HG03139 (cell line): ENCODE measurements around the gene PBX3.
A peak's percentile ranks its signal among the peaks of the same experiment; 100 is the strongest.

Source experiments
- ATAC-seq: cut with Tn5 transposase; IDR thresholded peaks from one replicate; pipeline ENCODE4 v1.9.1; 2021; ENCODE audit not compliant: unreplicated experiment

The PBX3 gene

DNA sequence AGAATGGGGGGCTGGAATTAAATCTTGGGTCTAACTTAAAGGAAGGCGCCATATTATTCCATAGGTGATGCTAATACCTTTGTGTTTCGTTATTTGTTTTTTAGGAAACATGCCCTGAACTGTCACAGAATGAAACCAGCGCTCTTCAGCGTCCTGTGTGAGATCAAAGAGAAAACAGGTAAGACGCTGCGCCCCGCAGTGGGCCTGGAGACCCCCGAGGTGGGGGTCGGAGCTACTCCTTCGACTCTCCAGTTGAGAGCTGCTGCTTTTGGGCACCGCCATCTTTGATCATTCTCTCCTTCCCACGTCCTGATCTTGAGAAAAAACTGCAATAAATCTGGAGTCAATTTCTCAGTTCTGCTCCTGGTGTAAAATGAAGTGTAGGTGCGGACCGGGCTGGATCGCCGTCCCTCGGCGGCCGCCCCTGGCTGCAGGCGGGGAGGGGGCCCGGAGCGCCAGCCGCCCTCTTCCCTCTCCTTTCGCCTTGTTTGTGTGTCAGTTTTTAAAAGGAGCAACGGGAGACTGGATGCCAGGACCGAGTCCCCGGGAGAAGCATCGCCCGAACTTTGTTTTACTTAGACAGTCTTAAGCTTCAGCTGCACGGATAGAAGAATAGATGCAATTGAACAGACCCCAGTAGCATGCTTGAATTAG, 1.4 kb downstream of the PBX3 start:
- no peak for ATAC-seq

DNA sequence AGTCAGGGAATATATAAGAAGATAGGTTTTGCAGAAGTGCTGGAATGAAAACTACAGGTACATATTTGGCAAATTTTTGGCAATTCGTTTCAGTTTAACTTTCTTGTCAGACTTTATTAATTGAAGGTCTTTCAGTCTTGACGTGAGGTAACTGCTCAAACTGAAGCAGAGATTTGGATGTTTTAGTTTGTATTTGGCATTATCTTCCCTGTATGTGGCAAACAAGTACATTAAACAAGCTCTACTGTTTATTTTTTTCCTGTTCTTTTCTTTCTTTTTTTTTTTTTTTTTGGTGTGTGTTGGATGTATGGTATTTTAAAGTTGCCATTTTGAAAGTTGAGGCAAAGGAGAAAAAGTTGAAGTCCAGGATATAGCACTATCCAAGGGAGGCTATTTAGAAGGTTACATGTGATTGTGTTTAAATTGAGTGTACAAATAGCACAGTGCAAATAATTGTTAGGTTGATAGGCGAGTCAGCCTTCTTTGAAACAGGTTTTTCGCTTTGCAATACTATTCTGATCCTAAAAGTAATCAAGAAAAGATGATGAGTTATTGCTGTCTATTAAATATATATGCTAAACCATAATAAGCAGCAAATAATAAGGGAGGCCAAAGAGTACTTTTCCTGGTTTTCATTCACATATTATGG, 2.2 kb downstream of the PBX3 start:
- no peak for ATAC-seq

DNA sequence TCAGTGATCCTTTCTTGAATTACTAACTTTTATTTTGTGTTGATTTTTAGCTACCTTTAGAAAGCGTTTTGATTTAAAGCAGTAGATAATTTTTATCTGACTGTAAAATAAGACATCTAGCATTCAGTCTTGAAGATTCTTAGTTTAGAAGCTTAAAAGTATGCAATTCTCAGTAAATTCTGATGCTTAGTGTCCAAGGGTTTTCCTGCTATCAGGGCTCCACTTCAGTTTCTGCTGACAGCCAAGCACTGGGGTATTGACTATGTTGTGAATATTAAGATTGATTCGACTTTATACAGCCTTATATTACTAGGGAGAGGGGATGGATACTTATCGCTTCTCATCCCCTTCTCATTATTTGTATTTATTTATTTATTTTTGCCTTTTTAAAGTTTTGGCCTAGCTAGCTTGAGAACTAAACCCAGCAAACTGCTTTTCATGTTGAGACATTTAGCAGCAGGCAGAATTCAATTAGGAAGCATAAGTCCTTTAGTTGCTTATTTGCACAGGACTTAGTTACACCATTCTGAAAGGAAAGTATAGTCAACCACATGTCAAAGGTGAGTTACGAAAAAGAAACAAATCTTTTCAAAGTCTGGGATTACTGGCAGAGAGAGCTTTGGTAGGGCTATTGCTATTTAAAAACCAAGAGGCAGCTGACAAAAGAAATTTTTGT, 2.9 kb downstream of the PBX3 start:
- no peak for ATAC-seq

DNA sequence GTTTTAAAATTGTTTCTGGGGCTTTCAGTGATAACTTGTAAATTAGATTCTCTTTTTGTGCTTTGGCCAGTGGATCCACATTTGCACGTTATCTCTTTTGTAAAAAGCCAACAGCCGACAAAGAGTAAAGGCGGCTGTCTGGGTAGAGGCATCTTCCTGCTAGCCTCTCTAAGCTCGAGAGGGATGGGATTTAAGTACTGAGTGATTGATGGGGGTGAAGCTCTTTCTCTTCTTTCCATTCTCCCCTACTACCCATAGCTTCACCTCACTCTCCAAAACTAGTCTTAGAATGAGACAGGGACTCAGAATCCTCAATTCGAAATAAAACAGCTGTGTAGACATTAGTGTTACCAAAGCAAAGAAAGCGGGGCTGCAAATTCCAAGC, 3.4 kb downstream of the PBX3 start:
- no peak for ATAC-seq

DNA sequence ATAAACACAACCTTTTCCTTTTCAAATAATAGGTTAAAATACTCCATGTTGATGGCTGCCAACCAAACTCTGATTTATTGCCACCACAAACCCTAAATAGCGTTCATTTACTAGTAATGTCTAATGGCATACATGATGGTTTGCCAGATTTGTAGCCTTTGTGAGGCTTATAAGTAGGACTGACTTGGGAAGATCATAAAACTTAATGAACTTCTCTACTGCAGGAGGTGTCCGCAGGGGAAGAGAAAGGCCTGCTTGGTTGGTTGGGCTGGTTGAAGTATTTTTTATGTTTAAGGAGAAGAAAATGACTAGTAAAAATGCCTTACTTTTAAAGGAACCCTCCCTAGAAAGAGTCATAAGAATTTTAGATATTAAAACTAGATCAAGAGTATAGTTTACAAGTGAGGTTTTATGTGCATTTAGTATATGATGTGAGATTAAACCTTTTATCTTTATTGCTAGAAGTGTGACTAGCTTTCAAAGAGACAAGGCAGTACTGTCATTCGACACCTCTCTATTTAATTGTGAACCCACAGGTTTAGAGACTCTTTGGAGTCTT, 5.0 kb downstream of the PBX3 start:
- no peak for ATAC-seq

DNA sequence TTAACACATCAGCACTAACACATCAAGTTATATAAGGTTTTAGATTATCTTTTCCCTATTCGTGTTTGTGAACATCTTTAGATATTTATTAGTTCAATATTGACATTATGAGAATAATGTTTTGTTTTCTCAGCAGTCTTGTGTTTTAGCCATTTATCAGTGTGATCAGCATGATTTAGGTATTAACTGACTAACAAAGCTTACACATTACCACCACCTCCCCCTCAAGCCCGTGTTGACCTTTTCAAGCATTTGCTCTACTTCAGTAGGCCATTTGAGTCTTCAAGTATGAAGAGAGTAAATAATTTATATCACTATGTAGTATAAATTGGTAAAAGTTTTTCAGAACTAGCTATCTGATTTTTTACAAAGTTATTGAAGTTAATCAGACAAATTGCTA, 6.9 kb downstream of the PBX3 start:
- ATAC-seq = no peak

DNA sequence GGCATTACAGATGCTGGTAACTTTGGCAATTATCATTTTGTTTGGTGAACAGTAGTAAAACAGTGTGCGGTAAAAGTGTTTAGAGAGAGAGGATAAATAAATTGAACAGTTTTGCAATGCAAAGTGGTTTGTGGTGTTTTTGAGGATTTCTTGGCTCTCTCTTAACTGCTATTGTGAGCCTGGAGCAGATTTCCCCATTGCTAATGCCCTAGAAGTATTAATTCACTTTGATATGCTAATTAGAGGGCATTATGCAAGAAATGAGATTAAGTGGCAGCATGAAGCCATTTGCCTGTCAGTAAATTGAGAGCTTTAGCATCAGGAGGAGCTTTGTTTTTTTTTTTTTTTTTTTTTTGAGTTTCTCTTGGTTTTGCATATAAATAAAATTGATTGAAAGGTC, 8.2 kb downstream of the PBX3 start:
- no peak for ATAC-seq

DNA sequence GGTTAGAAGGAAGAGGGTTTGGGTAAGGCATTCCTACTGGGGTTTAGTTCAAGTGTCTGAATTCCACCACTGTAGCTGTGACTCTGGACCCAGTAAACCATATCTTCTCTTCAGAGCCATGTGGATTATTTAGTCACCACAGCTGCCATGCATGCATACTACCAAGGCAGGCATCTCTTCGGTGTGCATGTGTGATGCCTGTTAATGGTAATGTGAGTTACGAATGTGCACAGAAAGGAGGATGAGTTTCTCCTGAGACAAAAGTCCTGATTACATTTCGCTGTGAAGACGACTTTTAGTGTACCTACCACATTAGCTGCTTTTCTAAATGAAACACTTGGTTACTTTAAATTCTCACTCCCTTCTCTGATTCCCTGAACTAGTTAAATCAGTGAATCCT, 9.3 kb downstream of the PBX3 start:
- no peak for ATAC-seq

DNA sequence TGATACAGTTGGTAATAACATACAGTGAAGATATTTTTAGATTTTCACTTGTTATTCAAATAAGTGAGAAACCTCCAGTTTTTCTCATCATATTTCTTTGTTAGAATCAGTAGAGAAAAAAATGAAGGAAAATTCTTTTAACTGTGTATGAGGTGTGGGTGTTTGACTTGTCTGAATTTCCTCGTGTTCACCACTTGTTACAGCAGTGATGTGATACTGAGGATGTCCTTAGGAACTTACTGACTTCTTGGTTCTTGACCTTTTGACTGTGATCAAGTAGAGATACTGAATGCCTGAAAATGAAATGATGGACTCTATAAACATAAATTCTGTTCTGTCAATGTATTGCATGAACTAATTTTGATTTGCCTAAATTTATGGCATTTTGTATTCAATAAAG, 10.7 kb downstream of the PBX3 start:
- ATAC-seq = no peak

DNA sequence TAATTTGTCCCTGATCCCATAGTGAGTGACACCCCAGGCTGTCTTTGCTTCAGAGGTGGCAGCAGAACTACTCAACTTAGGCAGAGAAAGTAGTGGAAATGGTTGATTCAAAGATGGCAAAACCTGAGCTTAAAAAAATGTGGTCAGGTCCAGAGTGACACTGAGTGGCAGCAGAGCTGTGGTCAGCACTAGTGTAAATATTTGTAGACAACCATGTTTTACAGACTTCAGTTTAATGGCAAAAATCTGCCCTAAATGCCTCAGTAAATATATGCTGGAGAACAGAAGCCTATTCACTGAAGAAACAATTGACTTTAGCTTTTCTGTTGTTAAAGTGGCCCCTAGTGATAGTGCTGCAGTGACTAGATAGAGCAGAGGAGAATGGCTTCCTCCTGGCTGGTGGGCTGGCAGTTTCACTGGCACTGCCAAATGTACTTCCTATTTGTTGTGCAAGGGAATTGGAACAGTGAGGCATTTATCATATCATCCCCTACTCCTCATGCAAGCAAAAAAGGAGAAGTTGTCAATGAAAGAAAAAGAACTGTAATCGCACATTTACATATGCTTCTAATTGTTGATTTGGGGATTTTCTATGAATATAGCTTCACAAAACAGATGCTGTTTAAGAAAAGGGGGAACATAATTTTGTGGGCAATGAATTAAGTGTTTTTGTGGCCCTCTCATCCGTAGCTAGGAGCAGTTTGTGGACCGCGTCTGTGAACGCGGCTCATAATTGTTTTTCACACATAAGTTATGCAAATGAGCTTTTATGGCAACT, 12.0 kb downstream of the PBX3 start:
- no peak for ATAC-seq

DNA sequence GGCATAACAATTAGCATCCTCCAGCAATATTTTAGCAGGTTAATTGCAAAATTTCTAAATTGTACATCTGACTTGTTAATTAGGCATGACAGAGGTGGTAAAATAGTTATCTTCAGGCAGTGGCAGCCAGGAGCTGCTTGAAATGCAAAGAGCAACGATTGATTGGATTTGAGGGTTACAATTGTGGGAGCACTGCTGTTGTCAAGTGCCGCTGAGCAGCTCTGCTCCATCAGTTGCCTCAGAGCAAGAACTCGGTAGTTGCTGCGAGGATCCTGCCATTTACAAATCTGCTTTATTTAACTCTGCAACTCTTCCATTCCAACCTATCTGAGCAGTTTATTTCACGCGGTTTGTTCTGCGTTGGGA, 12.6 kb downstream of the PBX3 start:
- no peak for ATAC-seq

DNA sequence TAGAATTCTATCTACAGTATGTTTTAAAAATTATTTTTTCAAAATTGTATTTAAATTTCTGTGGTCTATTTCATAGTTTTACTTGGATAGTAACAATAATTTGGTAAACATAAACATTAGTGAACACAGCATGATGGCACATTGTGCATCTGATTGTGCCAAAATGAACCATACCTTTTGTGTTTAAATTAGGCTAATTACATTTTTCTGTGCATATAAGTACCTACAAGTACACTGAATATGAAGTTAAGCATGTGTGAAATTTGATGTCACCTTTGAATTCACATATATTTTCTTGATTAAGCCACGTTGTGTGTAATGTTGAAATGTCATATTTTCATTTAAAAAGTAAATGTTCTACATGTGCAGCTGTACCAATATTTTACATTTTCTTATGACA, 13.4 kb downstream of the PBX3 start:
- no peak for ATAC-seq

DNA sequence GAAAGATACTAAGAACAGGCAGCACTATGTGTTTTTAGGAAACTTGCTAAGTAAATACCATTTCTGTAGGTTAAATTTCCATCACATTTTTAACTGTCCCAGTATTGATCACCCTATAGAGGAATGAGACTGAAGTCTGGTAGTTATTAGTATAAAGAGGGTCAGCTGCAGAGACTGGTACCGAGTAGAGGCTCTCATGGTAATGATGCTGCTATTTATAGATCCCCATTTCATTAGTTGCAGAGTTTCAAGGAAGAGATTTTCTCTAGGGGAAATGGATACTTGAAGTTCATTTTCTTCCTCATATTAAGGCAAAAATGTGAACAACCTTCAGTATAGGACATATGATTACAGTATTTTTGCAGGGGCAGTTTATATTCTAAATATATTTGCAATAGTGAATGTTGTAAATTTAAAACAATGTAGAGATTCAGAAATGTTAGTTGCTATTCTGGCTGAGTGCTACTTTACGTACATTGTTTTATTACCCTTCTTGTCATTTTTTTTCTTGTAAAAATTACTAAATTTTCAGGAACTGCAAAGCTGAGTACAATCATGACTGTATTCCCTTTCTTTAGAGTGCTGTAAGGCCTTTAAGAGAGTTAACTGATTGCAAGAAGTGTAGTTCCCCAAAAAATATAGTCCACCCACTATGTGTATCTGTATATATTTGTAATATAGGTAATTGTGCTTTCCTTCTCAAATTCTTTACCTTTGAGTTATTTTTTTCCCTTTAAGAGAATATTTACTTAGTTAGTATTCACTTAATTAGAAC, 14.7 kb downstream of the PBX3 start:
- ATAC-seq = no peak

DNA sequence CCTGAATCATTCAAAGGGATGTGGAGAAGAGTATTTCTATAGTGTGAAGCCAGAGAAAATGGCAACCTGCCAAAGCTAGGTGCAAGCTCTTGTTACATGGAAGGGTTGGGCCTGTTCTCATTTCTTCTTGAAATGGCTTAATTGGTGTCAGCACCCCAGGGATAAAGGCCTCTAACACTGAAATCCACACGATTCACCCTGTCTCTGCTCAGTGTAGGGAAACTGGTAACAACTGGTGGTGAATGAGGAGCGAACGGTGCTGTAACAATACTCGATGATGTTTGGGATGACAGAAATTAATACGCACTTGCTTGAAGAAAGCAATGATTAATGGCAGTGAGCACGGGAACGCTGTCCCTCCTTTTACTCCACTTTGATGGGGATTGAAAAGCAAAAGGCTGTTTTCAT, 16.2 kb downstream of the PBX3 start:
- ATAC-seq = no peak

DNA sequence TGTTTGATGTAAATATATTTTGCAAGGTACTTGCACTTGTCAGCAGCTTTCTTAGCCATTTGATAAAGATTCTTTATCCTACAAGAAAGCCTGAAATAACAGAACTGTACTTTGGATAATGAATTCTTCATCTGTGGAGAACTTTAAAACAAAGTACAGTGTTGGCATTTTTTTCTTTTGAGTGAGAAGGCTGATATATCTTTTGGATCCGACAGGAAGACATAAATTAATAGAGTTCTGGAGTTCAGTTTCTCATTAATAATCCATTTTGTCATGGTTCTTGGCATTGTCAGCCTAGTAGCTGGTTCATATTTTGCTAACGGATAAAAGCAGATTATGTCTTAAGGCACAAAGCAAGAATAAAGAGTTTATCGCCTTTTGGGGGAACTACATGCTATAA, 17.0 kb downstream of the PBX3 start:
- no peak for ATAC-seq

DNA sequence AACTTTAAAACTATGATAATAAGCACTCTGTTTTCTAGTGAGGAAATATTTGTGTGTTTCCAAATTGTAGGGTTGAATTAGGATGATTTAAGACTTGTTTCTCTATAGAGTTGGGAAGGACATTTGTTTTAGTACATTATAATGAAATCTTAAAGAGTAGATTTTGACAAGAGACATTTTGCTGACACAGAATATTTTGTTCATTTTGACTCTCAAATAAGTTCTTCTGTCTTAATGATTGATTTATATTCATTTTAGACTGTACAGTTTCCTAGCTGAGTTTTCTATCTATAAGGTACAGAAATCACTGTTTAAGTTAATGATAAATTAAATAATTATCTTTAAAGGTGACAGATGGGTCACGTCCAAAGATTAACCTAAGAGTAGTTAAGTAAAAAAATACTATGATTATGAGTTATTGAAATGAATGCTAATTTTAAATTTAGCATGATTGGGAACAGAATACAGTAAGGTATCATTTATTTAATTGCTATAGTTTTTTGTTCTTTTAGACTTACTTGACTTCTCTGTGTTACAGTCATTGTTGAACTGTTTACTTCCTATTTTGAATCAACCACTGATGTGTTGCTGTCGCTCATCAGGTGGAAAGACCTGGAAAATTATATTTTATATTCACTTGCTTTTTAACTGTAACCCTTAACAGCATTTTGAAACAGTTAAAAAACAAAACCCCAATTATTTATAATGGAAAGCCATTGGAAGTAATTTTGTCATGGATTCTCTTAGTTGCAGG, 19.5 kb downstream of the PBX3 start:
- no peak for ATAC-seq

DNA sequence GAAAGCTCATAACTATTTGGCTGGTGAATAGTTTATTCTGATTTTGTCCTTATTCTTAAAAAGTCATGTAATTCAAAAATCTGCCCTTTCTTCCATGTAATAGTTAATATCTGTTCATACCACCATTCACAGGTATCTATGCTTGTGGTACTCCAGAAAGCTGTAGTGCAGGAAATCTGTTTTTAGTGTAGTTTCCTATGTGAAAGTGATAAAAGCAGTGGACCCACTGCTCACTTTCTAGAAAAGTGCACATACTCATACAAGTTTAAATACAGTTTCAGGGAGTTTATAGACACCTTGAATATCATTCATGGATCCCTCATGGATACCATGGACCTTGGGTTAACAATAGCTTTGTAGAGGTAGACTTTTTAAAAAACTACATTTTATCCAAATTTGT, 20.2 kb downstream of the PBX3 start:
- peak; percentile 67 for ATAC-seq

DNA sequence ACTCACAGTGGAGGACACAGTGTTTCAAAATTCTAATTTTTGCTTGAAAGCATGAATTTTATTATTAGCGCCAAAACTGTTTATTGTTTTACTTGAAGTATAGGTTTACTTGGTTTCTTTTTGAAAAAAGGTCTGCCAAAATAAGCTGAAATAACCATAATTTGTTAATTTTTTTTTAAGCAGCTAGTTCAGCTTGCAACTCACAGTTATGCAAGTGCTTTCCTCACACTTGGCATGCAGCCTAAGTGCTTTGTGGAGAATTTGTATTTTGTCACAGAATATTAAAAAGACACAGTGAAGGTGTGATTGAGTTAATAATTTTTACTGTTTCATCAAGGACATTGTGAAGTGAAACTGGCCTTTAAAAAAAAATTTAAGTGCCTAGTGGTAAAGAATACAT, 21.6 kb downstream of the PBX3 start:
- no peak for ATAC-seq

DNA sequence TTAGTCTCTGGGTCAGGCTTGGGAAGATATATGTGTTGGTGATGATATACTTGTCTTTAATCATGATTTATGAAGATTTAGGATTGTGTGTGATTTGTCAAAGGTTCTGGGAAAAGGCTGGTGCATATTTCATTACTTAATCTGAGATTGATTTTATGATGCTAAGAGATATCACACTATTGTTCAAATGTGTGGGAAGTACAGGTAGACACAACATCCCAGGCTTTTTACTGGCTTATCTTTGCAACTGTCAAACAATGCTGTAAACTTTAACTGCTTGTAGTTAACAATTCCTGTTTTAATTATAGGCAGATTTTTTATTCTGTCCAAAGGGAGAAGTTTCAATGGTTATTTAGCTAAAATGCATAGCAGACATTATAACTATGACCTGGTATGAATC, 23.9 kb downstream of the PBX3 start:
- ATAC-seq = no peak

DNA sequence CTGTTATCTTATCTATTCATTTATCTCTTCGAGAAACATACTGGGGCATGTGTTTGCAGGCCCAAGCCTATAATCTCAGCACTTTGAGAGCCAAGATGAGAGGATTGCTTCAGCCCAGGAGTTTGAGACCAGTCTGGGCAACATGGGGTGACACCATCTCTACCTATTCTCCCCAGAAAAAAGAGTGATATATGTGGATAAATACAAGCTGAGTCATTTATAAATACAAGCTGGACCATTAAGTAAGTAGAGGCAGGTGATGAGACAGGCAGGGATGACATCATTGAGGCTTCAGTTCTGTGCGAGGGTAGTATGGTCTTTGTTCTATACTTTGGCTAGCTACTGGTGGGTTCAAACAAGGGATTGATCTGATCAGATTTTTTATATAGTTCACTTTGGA, 25.6 kb downstream of the PBX3 start:
- ATAC-seq = no peak
